SK-N-SH treated with all-trans-retinoic acid at 6 μM for 48 hours (cell line): ENCODE data around the gene SKP1.

Experiments
- ATAC-seq: fragments of 200-7000 bp; cut with Tn5 transposase; 3 replicates; pipeline ENCODE4 v1.9.1; 2020; ENCODE audit warnings: mild to moderate bottlenecking, moderate library complexity
- ARNTL ChIP-seq: fragments of 450-650 bp; formaldehyde crosslinking; IDR thresholded peaks from 2 replicates; pipeline ENCODE4 v1.5.0; 2020; ENCODE audit warnings: low read depth, mild to moderate bottlenecking, moderate library complexity, borderline replicate concordance
- ESRRG ChIP-seq: fragments of 250-450 bp; sonication (Bioruptor Pico); IDR thresholded peaks from 2 replicates; pipeline ENCODE4 v1.6.1; 2021; ENCODE audit warnings: mild to moderate bottlenecking
- GLIS3 ChIP-seq: fragments of 250-450 bp; sonication (Bioruptor Pico); IDR thresholded peaks from 2 replicates; pipeline ENCODE4 v1.5.0; 2020; ENCODE audit warnings: mild to moderate bottlenecking, moderate library complexity
- ISL1 ChIP-seq: fragments of 250-450 bp; sonication (Bioruptor Pico); IDR thresholded peaks from 2 replicates; pipeline ENCODE4 v2.1.2; 2022; ENCODE audit warnings: mild to moderate bottlenecking, moderate library complexity
- OSR1 ChIP-seq: fragments of 250-450 bp; sonication (Bioruptor Pico); IDR thresholded peaks from 2 replicates; pipeline ENCODE4 v1.8.0; 2022; ENCODE audit warnings: moderate library complexity, mild to moderate bottlenecking, inconsistent platforms
- RARB ChIP-seq: fragments of 250-450 bp; sonication (Bioruptor Pico); IDR thresholded peaks from 2 replicates; pipeline ENCODE4 v1.8.0; 2021; ENCODE audit warnings: mild to moderate bottlenecking, moderate library complexity
- SNAI2 ChIP-seq: fragments of 250-450 bp; sonication (Bioruptor Pico); IDR thresholded peaks from 2 replicates; pipeline ENCODE4 v1.5.0; 2020; ENCODE audit warnings: mild to moderate bottlenecking, moderate library complexity
- TOX ChIP-seq: fragments of 250-450 bp; sonication (Bioruptor Pico); IDR thresholded peaks from 2 replicates; pipeline ENCODE4 v1.8.0; 2021; ENCODE audit warnings: mild to moderate bottlenecking, moderate library complexity, borderline replicate concordance
- ZFP30 ChIP-seq: fragments of 450-650 bp; formaldehyde crosslinking; IDR thresholded peaks from 2 replicates; pipeline ENCODE4 v1.5.0; 2022; ENCODE audit warnings: mild to moderate bottlenecking, moderate library complexity
- ZNF565 ChIP-seq: fragments of 450-650 bp; formaldehyde crosslinking; conservative IDR thresholded peaks from 2 replicates; pipeline ENCODE4 v1.5.0; 2020; ENCODE audit warnings: low read depth, mild to moderate bottlenecking, moderate library complexity
- ZNF8 ChIP-seq: fragments of 450-650 bp; formaldehyde crosslinking; IDR thresholded peaks from 2 replicates; pipeline ENCODE4 v1.5.0; 2020; ENCODE audit warnings: mild to moderate bottlenecking, moderate library complexity
- TF ChIP-seq, protein P1 (sequence below): fragments of 250-450 bp; sonication (Bioruptor Pico); IDR thresholded peaks from 2 replicates; pipeline ENCODE4 v1.5.0; 2020; ENCODE audit warnings: mild to moderate bottlenecking, moderate library complexity
- TF ChIP-seq, protein P2 (sequence below): fragments of 250-450 bp; sonication (Bioruptor Pico); IDR thresholded peaks from 2 replicates; pipeline ENCODE4 v1.8.0; 2021; ENCODE audit warnings: low read depth, mild to moderate bottlenecking, moderate library complexity, borderline replicate concordance
- TF ChIP-seq, protein P3 (sequence below): fragments of 250-450 bp; sonication (Bioruptor Pico); IDR thresholded peaks from 2 replicates; pipeline ENCODE4 v1.5.1; 2020; ENCODE audit warnings: low read depth, mild to moderate bottlenecking, moderate library complexity
- TF ChIP-seq, protein P4 (sequence below): fragments of 250-450 bp; sonication (Bioruptor Pico); IDR thresholded peaks from 2 replicates; pipeline ENCODE4 v1.8.0; 2020; ENCODE audit warnings: mild to moderate bottlenecking, moderate library complexity, borderline replicate concordance

The SKP1 gene

DNA sequence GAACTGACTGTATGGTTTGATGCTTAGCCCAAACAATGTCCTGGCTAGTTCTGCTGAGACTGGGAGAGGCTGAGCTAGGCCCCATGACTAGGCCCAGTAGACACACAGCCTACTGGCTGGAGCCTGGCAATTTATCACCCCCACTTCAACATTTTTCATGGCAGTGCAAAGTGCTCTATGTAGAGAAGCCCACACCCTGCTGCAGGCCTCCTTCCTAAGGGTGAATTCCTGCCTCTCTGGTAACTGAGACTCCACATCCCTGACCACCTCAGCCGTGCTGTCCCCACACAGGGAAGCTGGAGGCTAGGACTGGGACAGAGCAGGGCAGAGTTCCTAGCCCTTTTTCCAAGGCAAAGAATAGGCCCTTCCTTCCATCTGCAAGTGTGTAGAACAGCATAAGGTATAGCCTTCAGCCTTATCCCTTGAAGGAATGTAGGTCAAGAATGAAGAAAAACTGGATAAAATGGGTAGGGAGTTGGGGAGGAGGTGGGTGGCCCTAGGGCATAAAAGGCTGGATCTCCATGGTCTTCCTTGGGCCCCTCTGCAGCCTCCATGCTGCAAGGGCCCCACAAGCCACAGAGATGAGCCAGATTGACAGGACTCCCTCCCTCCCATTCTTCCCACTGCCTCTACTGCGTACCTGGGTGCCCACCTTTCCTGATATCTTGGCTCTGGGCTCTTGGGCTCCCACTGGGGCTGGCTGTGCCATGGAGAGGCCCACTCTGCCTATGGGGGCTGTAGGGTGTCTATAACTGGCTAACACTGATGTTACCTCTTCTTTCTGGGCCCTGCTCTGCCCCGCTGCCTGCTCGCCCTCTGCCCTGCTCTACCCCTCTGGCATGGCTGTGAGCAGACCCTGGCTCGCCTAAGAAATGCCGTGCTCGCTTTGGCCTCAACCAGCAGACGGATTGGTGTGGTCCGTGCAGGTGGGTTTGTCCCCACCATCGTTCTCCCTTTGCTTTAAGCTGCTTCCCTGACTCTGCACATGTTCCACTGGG, 32.5 kb downstream of the SKP1 start:
- no peak for ATAC-seq

DNA sequence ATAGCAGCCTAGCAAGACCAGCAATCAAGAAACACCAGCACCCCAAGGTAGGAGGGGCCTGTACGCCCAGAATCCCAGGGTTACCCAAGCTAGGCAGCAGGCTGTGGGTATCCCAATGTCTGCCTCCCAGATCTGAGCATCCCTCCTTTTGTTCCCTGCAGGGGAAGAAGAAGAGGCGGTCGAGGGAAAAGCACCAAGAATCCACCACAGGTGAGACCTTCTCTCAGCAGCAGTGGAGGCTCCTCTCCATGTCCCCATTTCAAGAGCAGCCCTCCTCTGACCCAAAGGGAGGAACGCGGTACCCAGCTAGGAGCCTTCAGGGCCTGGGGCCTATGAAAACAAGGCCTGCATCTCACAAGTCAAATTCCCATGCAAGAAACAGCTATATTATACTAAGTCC, 33.3 kb downstream of the SKP1 start:
- TF ChIP-seq ESRRG: no peak
- no peak for TF ChIP-seq ZNF565 (CRISPR knock-in tag)
- TF ChIP-seq GLIS3: no peak
- no peak for TF ChIP-seq RARB (CRISPR knock-in tag)
- no peak for TF ChIP-seq OSR1 (CRISPR knock-in tag)
- no peak for TF ChIP-seq ZNF8 (CRISPR knock-in tag)
- TF ChIP-seq ZFP30 (CRISPR knock-in tag): no peak
- ATAC-seq: no peak

More for the DNA sequence above, 32.5 kb downstream of the SKP1 start:
- TF ChIP-seq, protein P1, sequence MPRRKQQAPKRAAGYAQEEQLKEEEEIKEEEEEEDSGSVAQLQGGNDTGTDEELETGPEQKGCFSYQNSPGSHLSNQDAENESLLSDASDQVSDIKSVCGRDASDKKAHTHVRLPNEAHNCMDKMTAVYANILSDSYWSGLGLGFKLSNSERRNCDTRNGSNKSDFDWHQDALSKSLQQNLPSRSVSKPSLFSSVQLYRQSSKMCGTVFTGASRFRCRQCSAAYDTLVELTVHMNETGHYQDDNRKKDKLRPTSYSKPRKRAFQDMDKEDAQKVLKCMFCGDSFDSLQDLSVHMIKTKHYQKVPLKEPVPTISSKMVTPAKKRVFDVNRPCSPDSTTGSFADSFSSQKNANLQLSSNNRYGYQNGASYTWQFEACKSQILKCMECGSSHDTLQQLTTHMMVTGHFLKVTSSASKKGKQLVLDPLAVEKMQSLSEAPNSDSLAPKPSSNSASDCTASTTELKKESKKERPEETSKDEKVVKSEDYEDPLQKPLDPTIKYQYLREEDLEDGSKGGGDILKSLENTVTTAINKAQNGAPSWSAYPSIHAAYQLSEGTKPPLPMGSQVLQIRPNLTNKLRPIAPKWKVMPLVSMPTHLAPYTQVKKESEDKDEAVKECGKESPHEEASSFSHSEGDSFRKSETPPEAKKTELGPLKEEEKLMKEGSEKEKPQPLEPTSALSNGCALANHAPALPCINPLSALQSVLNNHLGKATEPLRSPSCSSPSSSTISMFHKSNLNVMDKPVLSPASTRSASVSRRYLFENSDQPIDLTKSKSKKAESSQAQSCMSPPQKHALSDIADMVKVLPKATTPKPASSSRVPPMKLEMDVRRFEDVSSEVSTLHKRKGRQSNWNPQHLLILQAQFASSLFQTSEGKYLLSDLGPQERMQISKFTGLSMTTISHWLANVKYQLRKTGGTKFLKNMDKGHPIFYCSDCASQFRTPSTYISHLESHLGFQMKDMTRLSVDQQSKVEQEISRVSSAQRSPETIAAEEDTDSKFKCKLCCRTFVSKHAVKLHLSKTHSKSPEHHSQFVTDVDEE: no peak
- TF ChIP-seq ARNTL (CRISPR knock-in tag) (no peak), ZNF565 (CRISPR knock-in tag) (no peak), ESRRG (no peak), GLIS3 (no peak), ISL1 (CRISPR knock-in tag) (no peak)
- TF ChIP-seq, protein P2, sequence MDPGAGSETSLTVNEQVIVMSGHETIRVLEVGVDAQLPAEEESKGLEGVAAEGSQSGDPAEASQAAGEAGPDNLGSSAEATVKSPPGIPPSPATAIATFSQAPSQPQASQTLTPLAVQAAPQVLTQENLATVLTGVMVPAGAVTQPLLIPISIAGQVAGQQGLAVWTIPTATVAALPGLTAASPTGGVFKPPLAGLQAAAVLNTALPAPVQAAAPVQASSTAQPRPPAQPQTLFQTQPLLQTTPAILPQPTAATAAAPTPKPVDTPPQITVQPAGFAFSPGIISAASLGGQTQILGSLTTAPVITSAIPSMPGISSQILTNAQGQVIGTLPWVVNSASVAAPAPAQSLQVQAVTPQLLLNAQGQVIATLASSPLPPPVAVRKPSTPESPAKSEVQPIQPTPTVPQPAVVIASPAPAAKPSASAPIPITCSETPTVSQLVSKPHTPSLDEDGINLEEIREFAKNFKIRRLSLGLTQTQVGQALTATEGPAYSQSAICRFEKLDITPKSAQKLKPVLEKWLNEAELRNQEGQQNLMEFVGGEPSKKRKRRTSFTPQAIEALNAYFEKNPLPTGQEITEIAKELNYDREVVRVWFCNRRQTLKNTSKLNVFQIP: no peak
- TF ChIP-seq, protein P3, sequence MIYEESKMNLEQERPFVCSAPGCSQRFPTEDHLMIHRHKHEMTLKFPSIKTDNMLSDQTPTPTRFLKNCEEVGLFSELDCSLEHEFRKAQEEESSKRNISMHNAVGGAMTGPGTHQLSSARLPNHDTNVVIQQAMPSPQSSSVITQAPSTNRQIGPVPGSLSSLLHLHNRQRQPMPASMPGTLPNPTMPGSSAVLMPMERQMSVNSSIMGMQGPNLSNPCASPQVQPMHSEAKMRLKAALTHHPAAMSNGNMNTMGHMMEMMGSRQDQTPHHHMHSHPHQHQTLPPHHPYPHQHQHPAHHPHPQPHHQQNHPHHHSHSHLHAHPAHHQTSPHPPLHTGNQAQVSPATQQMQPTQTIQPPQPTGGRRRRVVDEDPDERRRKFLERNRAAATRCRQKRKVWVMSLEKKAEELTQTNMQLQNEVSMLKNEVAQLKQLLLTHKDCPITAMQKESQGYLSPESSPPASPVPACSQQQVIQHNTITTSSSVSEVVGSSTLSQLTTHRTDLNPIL (CRISPR knock-in tag): no peak
- TF ChIP-seq, protein P4, sequence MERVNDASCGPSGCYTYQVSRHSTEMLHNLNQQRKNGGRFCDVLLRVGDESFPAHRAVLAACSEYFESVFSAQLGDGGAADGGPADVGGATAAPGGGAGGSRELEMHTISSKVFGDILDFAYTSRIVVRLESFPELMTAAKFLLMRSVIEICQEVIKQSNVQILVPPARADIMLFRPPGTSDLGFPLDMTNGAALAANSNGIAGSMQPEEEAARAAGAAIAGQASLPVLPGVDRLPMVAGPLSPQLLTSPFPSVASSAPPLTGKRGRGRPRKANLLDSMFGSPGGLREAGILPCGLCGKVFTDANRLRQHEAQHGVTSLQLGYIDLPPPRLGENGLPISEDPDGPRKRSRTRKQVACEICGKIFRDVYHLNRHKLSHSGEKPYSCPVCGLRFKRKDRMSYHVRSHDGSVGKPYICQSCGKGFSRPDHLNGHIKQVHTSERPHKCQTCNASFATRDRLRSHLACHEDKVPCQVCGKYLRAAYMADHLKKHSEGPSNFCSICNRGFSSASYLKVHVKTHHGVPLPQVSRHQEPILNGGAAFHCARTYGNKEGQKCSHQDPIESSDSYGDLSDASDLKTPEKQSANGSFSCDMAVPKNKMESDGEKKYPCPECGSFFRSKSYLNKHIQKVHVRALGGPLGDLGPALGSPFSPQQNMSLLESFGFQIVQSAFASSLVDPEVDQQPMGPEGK (CRISPR knock-in tag): no peak

DNA sequence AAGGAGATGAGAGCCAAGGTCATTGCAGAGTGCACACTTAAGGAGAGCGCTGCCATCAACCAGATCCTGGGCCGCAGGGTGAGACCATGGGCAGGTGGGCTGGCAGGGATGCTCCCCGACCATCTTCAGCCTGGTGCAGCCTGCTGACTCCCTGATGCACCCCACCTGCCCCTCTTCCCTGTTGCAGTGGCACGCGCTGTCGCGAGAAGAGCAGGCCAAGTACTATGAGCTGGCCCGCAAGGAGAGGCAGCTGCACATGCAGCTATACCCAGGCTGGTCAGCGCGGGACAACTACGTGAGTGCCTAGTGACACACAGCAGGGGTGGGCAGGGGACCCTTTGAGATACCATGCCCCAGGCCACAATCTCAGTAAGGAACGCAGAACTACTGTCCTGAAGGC, 33.9 kb downstream of the SKP1 start:
- no peak for ATAC-seq
- no peak for TF ChIP-seq RARB (CRISPR knock-in tag)
- TF ChIP-seq TOX (CRISPR knock-in tag): no peak
- no peak for TF ChIP-seq ARNTL (CRISPR knock-in tag)
- TF ChIP-seq SNAI2 (CRISPR knock-in tag): no peak
- TF ChIP-seq, protein P3 (CRISPR knock-in tag): no peak
- TF ChIP-seq, protein P4 (CRISPR knock-in tag): no peak
